Erythroblast (primary cell): ENCODE data around the gene AKT3.

Experiments used
- GATA1 ChIP-seq: IDR thresholded peaks from 2 replicates; pipeline ENCODE4 v1.6.1; 2011; ENCODE audit warnings: low read depth, mild to moderate bottlenecking, control low read depth, low read length, moderate library complexity
- POLR2A ChIP-seq: IDR thresholded peaks from 2 replicates; pipeline ENCODE4 v1.6.1; 2011; ENCODE audit warnings: mild to moderate bottlenecking, low read length

GRCh38 chr1:243465738-243466137, 384.3 kb downstream of the AKT3 start:
- no peak for TF ChIP-seq POLR2A
- TF ChIP-seq GATA1: no peak
